Stimulated activated CD8-positive, alpha-beta memory T cell treated with anti-CD3 and anti-CD28 coated beads, Interleukin-2, amount 100 ng/mL, for 1 hour (primary cell): ENCODE data around the gene CCNG1.
"Not testable (repeated sequence)": the region's sequence is repeated elsewhere in the genome, so short reads cannot be mapped to it uniquely, and the experiment has no call there.

ENCODE experiments used
- DNase-seq, 2 donors: peaks; one replicate each; pipeline ENCODE4 v3.0.0-alpha.2; 2020; ENCODE audit warnings: low read depth in 2 of 2

The CCNG1 gene

GRCh38 chr5:163444526-163444925, 7.1 kb downstream of the CCNG1 start:
- DNase-seq = no peak

GRCh38 chr5:163445345-163445744, 8.0 kb downstream of the CCNG1 start:
- no peak for DNase-seq

- no peak for DNase-seq
Observed at GRCh38 chr5:163447191-163447590, 9.8 kb downstream of the CCNG1 start.

GRCh38 chr5:163447875-163448274, 10.5 kb downstream of the CCNG1 start:
- DNase-seq = no peak

GRCh38 chr5:163448491-163448890, 11.1 kb downstream of the CCNG1 start:
- no peak for DNase-seq

GRCh38 chr5:163451489-163451888, 14.1 kb downstream of the CCNG1 start:
- DNase-seq = no peak

GRCh38 chr5:163453705-163454104, 16.3 kb downstream of the CCNG1 start:
- no peak for DNase-seq

- DNase-seq = not testable (repeated sequence)
Observed at GRCh38 chr5:163455406-163455805, 18.0 kb downstream of the CCNG1 start.

- no peak for DNase-seq
Observed at GRCh38 chr5:163456029-163456589, 18.7 kb downstream of the CCNG1 start.

GRCh38 chr5:163456840-163457239, 19.4 kb downstream of the CCNG1 start:
- DNase-seq = no peak

GRCh38 chr5:163458778-163459385, 21.5 kb downstream of the CCNG1 start:
- no peak for DNase-seq

- DNase-seq = no peak
Observed at GRCh38 chr5:163459462-163459818, 22.0 kb downstream of the CCNG1 start.

GRCh38 chr5:163459819-163460561, 22.6 kb downstream of the CCNG1 start, which contains the start of gene NUDCD2:
Gene NUDCD2 (minus strand): TSS chr5:163460102. CDS start chr5:163460050, 52 bp downstream.
- peak; percentile 89 to 93 for DNase-seq

GRCh38 chr5:163460562-163461171, 23.3 kb downstream of the CCNG1 start, which contains the start of gene HMMR:
Gene HMMR (plus strand): TSS chr5:163460632. CDS start chr5:163460693, 61 bp downstream.
- DNase-seq = no peak

GRCh38 chr5:163463063-163463435, 25.7 kb downstream of the CCNG1 start:
- DNase-seq = no peak

- DNase-seq = no peak
Observed at GRCh38 chr5:163467682-163468081, 30.3 kb downstream of the CCNG1 start.

- DNase-seq = no peak
Observed at GRCh38 chr5:163473635-163474243, 36.3 kb downstream of the CCNG1 start.

GRCh38 chr5:163475411-163475810, 38.0 kb downstream of the CCNG1 start:
- no peak for DNase-seq

- no peak for DNase-seq
Observed at GRCh38 chr5:163478126-163478981, 41.0 kb downstream of the CCNG1 start.

- DNase-seq = no peak
Observed at GRCh38 chr5:163478982-163479271, 41.5 kb downstream of the CCNG1 start.

- DNase-seq = no peak
Observed at GRCh38 chr5:163489055-163489744, 51.8 kb downstream of the CCNG1 start.
